ENCODE measurements around the gene CNPY1.

GRCh38 chr7:155570991-155571390 lies 24.6 kb upstream of the CNPY1 start:
- TF ChIP-seq, protein P1, sequence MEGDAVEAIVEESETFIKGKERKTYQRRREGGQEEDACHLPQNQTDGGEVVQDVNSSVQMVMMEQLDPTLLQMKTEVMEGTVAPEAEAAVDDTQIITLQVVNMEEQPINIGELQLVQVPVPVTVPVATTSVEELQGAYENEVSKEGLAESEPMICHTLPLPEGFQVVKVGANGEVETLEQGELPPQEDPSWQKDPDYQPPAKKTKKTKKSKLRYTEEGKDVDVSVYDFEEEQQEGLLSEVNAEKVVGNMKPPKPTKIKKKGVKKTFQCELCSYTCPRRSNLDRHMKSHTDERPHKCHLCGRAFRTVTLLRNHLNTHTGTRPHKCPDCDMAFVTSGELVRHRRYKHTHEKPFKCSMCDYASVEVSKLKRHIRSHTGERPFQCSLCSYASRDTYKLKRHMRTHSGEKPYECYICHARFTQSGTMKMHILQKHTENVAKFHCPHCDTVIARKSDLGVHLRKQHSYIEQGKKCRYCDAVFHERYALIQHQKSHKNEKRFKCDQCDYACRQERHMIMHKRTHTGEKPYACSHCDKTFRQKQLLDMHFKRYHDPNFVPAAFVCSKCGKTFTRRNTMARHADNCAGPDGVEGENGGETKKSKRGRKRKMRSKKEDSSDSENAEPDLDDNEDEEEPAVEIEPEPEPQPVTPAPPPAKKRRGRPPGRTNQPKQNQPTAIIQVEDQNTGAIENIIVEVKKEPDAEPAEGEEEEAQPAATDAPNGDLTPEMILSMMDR (IDR thresholded peaks at IDR 0.05), result no peak
- TF ChIP-seq POLR2A (IDR thresholded peaks at IDR 0.05), result no peak
